ENCODE data around the gene KDM2B.

KDM2B gene

DNA sequence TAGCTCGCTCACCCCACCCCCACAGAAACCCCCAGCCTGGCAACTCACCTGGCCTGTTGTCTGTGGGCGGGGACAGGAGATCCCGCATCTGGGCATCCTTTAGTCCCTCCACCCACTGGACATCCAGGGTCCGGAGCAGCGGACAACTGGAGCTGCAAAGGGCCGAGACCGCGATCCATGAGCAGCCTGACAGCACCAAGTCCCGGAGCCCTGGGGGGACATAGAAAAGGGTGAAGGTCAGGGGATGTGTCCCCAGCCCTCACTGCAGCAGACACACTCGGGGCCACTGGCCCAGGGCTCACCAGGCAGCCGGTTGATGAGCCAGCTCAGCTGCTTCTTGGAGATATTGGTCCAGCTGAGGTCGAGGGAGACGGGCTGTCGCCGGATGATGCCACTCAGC lies 140.1 kb downstream of the KDM2B start:
- TF ChIP-seq CTCF (conservative IDR thresholded peaks at IDR 0.05; ENCODE audit: low read length): no peak
- H3K4me3 ChIP-seq (ENCODE audit: low read length): no peak overlapping the region
- DNase-seq (ENCODE audit: low read depth): no peak

DNA sequence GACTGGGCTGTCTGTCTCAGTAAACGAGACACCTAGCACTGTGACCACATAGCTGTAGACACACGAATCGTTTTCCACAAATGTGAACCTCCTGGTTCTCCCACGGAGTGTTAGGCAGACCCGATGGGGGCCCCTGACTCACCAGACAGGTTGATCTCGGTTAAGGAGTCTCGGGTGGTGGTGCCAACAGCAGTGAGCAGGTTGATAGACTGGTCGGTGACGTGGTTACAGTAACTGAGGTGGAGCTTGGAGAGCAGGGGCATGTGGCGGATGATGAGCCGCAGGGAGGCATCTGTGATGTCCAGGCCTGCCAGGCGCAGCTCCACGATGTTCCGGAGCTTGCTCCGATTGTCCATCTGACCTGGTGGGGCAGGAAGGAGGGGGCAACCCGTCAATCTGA lies 141.1 kb downstream of the KDM2B start:
- no peak overlapping the region for H3K4me3 ChIP-seq (ENCODE audit: low read length)
- DNase-seq (ENCODE audit: low read depth): no peak
- TF ChIP-seq CTCF (conservative IDR thresholded peaks at IDR 0.05; ENCODE audit: low read length): no peak

DNA sequence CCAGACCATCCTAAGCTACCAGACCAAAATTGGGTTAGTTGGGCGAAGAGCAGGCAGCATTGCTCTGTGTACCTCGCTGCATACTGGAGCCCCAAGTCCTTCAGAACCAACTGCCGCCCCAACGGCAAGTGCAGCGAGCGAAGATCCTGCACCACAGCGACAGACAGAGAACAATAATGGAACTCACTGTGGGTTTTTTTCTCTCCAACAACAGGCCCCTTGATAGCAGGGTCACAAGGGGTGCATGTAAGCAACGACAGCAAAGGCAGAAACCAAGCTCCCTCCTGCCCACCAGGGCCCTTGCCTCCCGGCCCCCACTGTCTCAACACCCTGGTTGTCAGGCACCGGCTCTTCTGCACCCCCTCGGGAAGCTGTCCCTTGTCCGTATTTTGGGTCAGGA lies 141.9 kb downstream of the KDM2B start:
- no peak for TF ChIP-seq CTCF (conservative IDR thresholded peaks at IDR 0.05; ENCODE audit: low read length)
- no peak overlapping the region for H3K4me3 ChIP-seq (ENCODE audit: low read length)
- no peak for DNase-seq (ENCODE audit: low read depth)

- H3K4me3 ChIP-seq (ENCODE audit: low read length): no peak overlapping the region
- no peak for TF ChIP-seq CTCF (conservative IDR thresholded peaks at IDR 0.05; ENCODE audit: low read length)
- DNase-seq (ENCODE audit: low read depth): no peak
Observed at GRCh38 chr12:121436706-121437105, 144.1 kb downstream of the KDM2B start.

DNA sequence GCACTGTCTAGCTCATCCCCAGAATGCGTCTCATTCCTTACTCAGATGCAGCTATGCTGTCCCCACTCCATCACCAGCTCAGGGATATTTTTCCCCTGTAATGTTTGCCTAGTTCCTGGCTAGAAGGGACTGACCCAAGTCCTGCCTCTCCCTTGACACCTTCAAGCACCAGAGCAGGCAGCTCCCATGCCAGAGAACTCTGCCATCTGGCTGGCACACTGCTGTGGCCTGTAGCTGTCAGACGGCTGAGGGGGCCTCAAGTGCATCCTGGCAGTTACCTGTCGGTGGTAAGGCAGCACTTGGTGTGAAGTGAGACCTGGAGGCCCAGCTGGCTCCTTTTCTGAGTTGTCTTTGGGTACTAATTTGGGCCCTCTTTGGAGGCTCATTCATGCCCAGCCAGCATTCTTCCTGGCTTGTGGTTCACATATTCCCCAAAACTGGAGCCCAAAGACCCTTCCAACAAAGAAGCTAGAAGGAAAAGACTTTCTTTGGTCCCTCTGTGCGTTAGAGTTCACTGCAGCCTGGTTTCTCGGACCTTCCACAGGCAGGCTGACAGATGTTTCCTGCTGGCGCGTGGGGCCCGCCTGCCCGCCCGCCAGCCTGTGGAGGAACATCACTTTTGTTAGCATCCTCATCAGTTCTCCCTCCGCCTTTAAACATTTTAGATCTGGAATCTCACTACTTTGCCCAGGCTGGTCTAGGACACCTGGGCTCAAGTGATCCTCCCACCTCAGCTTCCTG lies 147.9 kb downstream of the KDM2B start:
- no peak overlapping the region for H3K4me3 ChIP-seq (ENCODE audit: low read length)
- TF ChIP-seq CTCF (conservative IDR thresholded peaks at IDR 0.05; ENCODE audit: low read length): no peak
- no peak for DNase-seq (ENCODE audit: low read depth)

GRCh38 chr12:121430833-121431415 lies 149.9 kb downstream of the KDM2B start:
- no peak for DNase-seq (ENCODE audit: low read depth)
- no peak overlapping the region for H3K4me3 ChIP-seq (ENCODE audit: low read length)
- TF ChIP-seq CTCF (conservative IDR thresholded peaks at IDR 0.05; ENCODE audit: low read length): no peak

DNA sequence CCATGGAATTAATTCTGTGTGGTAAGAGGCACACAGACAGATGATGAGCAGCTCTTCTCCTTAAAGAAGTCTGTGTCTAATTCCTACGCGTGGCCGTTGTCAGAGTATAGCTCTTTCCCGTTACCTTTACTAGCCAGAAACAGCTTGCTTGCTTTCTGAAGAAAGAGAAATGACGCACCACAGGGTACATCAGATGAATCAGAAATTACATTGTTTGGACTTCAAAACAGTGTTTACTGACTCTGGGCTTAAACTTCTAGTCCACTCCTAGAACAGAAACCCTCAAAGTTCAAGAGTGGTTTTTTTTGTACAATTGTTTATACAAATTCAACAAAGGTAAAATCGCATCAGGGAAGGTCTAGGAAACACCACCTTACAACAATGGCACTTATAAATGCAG lies 151.9 kb downstream of the KDM2B start:
- no peak overlapping the region for H3K4me3 ChIP-seq (ENCODE audit: low read length)
- no peak for DNase-seq (ENCODE audit: low read depth)
- no peak for TF ChIP-seq CTCF (conservative IDR thresholded peaks at IDR 0.05; ENCODE audit: low read length)
